ENCODE measurements around the gene FAM107B. TPM values are rescaled to one million over a fixed set of nuclear protein-coding genes. Genes with fewer than 3 reads are reported as not detected.
A peak's percentile ranks its signal among the peaks of the same experiment; 100 is the strongest.

The FAM107B gene
- total RNA-seq, 1 experiment from 2014 or later = 61.6 TPM

GRCh38 chr10:14548970-14549369, 225.7 kb downstream of the FAM107B start:
- no peak overlapping the region for H3K27ac ChIP-seq (ENCODE audit: low read depth, low read length, poor library complexity, severe bottlenecking)
- peaks cover 15% of the 10 kb centered on the region for H3K4me1 ChIP-seq (ENCODE audit: insufficient read depth, low read length, poor library complexity, severe bottlenecking)
- DNase-seq (ENCODE audit: low spot score) = no peak
- H3K9me3 ChIP-seq (ENCODE audit: low read depth, low read length, poor library complexity, severe bottlenecking) = no peaks in the 10 kb centered on the region
- no TSS peak for BruUV-seq (replicated peaks)
- no peak overlapping the region for H3K4me3 ChIP-seq (ENCODE audit: low read depth, low read length, poor library complexity, severe bottlenecking)
- POLR2A ChIA-PET (ENCODE audit: low non-redundant PET) = no interaction called here
- no peaks in the 10 kb centered on the region for H3K36me3 ChIP-seq (ENCODE audit: insufficient read depth, low read length, poor library complexity, severe bottlenecking)
- TF ChIP-seq EZH2 (IDR thresholded peaks at IDR 0.05; ENCODE audit: borderline replicate concordance, low read depth, low read length, poor library complexity, severe bottlenecking) = no peak
- no peak for TF ChIP-seq CTCF (conservative IDR thresholded peaks at IDR 0.05; ENCODE audit: low read depth, low read length)
- intact Hi-C loops (cut with micrococcal nuclease; ENCODE audit: unreplicated experiment) = no loop called here
- no peaks in the 10 kb centered on the region for H3K27me3 ChIP-seq (replicated peaks; ENCODE audit: insufficient read depth, low read depth, low read length, poor library complexity)
- CTCF ChIA-PET = no interaction called here

- ChIA-PET POLR2A (ENCODE audit: low non-redundant PET) (no interaction called here), CTCF (no interaction called here)
- BruUV-seq (replicated peaks) = no TSS peak
- intact Hi-C loops (cut with micrococcal nuclease; ENCODE audit: unreplicated experiment) = no loop called here
- H3K9me3 ChIP-seq (ENCODE audit: low read depth, low read length, poor library complexity, severe bottlenecking) = no peaks in the 10 kb centered on the region
- H3K4me1 ChIP-seq (ENCODE audit: insufficient read depth, low read length, poor library complexity, severe bottlenecking) = peaks cover 11% of the 10 kb centered on the region
- no peak overlapping the region for H3K27ac ChIP-seq (ENCODE audit: low read depth, low read length, poor library complexity, severe bottlenecking)
- no peak overlapping the region for H3K4me3 ChIP-seq (ENCODE audit: low read depth, low read length, poor library complexity, severe bottlenecking)
- no peak for DNase-seq (ENCODE audit: low spot score)
- TF ChIP-seq EZH2 (IDR thresholded peaks at IDR 0.05; ENCODE audit: borderline replicate concordance, low read depth, low read length, poor library complexity, severe bottlenecking) (no peak), CTCF (conservative IDR thresholded peaks at IDR 0.05; ENCODE audit: low read depth, low read length) (no peak)
- no peaks in the 10 kb centered on the region for H3K36me3 ChIP-seq (ENCODE audit: insufficient read depth, low read length, poor library complexity, severe bottlenecking)
- no peaks in the 10 kb centered on the region for H3K27me3 ChIP-seq (replicated peaks; ENCODE audit: insufficient read depth, low read depth, low read length, poor library complexity)
These were observed 226.2 kb downstream of the FAM107B start for GRCh38 chr10:14548474-14548873.

GRCh38 chr10:14547816-14548215, 226.9 kb downstream of the FAM107B start:
- ChIA-PET CTCF (interaction anchor here (1.2 kb wide), 1 partner anchor 9 kb away, joined by 3 read pairs; no protein-coding TSS in a partner anchor), POLR2A (ENCODE audit: low non-redundant PET) (no interaction called here)
- peak; percentile 43 for DNase-seq (ENCODE audit: low spot score)
- Histone ChIP-seq H3K4me1 (ENCODE audit: insufficient read depth, low read length, poor library complexity, severe bottlenecking) (peaks cover 9% of the 10 kb centered on the region), H3K9me3 (ENCODE audit: low read depth, low read length, poor library complexity, severe bottlenecking) (no peaks in the 10 kb centered on the region), H3K27ac (ENCODE audit: low read depth, low read length, poor library complexity, severe bottlenecking) (no peak overlapping the region), H3K4me3 (ENCODE audit: low read depth, low read length, poor library complexity, severe bottlenecking) (no peak overlapping the region), H3K27me3 (replicated peaks; ENCODE audit: insufficient read depth, low read depth, low read length, poor library complexity) (no peaks in the 10 kb centered on the region), H3K36me3 (ENCODE audit: insufficient read depth, low read length, poor library complexity, severe bottlenecking) (no peaks in the 10 kb centered on the region)
- intact Hi-C loops (cut with micrococcal nuclease; ENCODE audit: unreplicated experiment) = no loop called here
- TF ChIP-seq EZH2 (IDR thresholded peaks at IDR 0.05; ENCODE audit: borderline replicate concordance, low read depth, low read length, poor library complexity, severe bottlenecking) = no peak
- TF ChIP-seq CTCF (conservative IDR thresholded peaks at IDR 0.05; ENCODE audit: low read depth, low read length) = peak; percentile 44
- no TSS peak for BruUV-seq (replicated peaks)
